GM15510 (cell line): Measurements from ENCODE around the gene DVL1.
A peak's percentile ranks its signal among the peaks of the same experiment; 100 is the strongest.

Experiments
- POLR2A ChIP-seq: IDR thresholded peaks from 3 replicates; pipeline ENCODE4 v1.6.1; 2011; ENCODE audit warnings: borderline replicate concordance; ENCODE audit not compliant: insufficient read length; ENCODE audit errors: extremely low read depth

The DVL1 gene

GRCh38 chr1:1331068-1331965 is 17.9 kb downstream of the DVL1 start, which contains the start of gene TAS1R3:
TSS of gene TAS1R3 (plus strand) at chr1:1331280. CDS start at chr1:1331346, 66 bp downstream.
- no peak for TF ChIP-seq POLR2A

DNA sequence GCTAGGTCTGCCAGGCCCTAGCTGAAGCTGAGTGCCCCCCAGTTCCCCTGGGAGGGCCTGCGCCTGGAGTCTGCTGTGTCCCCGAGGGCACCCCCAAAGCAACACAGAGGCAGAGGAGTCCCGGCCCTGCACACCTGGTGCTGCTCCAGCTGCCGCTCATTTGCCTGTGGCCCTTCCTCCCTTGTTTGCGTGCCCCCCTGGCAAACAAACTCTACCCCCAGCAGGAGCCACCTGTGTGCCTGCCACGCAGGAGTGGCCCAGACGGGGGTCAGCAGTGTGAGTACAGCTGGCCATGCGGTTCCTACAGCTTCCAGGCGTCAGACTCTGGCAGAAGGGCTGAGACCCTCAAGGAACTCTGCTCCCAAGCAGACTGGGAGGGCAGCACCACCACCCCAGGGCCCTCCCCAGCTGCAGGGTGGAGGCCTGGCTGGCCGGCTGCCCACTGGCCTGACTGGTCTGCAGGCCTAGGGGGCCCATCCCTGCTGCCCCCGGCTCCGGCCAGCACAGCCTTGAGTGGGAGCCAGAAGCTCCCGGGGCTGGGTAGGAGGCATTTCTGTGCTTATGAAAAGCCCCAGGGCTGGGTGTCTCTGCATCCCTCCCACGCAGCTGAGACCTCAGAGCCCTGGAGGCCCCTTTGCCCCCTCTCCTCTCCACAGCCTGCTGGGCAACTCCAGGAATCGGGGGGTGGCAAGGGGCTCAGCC is 18.7 kb downstream of the DVL1 start:
- TF ChIP-seq POLR2A, result no peak

GRCh38 chr1:1329304-1330210 is 19.7 kb downstream of the DVL1 start:
- TF ChIP-seq POLR2A, result no peak

GRCh38 chr1:1328254-1328653 is 21.0 kb downstream of the DVL1 start:
- no peak for TF ChIP-seq POLR2A

DNA sequence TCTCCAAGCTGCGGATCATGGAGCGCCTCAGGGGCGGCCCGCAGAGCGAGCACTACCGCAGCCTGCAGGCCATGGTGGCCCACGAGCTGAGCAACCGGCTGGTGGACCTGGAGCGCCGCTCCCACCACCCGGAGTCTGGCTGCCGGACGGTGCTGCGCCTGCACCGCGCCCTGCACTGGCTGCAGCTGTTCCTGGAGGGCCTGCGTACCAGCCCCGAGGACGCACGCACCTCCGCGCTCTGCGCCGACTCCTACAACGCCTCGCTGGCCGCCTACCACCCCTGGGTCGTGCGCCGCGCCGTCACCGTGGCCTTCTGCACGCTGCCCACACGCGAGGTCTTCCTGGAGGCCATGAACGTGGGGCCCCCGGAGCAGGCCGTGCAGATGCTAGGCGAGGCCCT is 21.9 kb downstream of the DVL1 start:
- no peak for TF ChIP-seq POLR2A

- TF ChIP-seq POLR2A, result no peak
Measured at GRCh38 chr1:1326075-1326605, 23.1 kb downstream of the DVL1 start.

DNA sequence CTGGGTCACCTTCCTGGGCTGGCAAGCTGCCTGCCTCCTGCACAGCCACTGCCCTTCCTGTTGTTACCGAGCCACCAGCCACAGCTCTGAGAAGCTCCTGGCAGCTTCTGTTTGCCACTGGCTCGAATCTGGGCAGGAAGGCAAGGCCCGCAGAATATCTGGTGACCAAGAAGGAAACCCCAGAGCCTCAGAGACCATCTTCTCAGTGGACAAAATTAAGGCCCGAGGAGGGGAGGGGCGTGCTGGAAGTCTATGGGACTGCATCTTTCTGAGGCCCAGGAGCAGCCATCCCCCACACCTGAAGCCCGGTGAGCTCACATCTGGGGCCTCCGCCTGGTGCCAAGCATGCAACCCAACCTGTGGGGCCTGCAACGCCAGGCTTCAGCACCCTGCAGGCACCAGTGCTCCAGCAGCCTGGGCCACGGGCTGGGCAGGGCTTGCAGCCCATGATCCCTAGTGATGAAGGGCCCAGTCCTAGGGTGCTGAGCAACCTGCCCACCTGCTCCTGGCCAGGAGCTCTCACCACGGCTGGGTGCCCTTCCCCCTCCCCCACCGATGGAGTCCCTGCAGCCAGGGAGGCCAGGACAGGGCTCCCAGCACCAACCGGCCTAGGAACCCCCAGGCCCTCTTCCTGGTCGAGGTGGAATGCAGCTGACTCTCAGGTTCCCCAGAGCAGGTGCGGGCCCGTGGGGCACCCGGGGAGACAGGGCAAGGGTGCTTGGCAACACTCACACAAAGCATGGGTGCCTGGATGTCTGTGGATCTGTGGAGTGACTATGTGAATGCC is 23.7 kb downstream of the DVL1 start:
- TF ChIP-seq POLR2A, result no peak

DNA sequence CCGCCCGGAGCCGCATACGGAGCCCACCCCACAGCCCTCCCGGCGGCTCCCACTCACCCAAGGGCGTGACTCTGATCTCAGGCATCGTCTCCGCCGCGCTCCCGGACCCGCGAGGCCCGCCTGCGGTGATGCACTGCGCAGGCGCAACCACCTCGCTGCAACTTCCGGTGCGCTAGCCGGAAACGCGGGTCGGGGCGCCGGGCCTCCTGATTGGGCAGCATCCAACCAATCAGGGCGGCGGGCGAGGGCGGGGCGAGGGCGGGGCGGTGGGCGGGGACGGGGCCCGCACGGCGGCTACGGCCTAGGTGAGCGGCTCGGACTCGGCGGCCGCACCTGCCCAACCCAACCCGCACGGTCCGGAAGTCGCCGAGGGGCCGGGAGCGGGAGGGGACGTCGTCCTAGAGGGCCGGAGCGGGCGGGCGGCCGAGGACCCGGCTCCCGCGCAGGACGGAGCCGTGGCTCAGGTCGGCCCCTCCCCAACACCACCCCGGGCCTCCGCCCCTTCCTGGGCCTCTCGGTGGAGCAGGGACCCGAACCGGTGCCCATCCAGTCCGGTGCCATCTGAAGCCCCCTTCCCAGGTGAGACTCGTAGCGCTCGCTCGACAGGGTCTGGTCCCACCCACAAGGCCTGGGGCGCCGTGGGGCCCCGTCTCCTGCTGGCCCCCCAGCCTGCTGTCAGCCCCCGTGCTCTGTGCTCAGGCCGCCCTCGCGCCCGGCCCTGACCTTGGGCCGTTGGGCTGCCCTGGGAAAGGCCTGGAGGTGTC is 24.5 kb downstream of the DVL1 start, which contains the start of the genes CPTP and INTS11:
TSS of gene CPTP (plus strand) at position 279 of the 764 bp plus-strand sequence. CDS start 2,109 bp downstream, outside the sequence.
TSS of gene INTS11 (minus strand) at position 137 of the 764 bp plus-strand sequence. CDS start at position 85, 52 bp downstream.
- TF ChIP-seq POLR2A, result peak; percentile 95

- TF ChIP-seq POLR2A, result no peak
Measured at GRCh38 chr1:1324084-1324523, 25.1 kb downstream of the DVL1 start.

DNA sequence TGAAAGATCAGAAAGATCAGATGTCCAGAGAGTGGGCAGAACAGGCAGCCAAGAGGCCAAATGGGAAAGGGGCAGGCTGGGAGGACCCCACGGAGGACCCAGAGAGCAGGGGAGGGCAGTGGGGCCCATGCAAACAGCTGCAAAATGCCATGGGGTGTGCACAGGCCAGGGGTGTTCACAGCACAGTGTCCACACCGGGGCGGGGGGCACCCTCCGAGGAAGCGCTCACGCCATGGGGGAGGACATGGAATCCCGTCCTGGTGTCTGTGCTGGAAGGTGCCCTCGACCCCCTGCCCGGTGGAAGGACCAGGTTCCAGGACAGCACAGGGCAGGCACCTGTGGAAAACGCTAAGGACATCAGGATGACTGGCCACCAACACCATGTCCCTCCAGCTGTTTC is 26.3 kb downstream of the DVL1 start:
- no peak for TF ChIP-seq POLR2A

DNA sequence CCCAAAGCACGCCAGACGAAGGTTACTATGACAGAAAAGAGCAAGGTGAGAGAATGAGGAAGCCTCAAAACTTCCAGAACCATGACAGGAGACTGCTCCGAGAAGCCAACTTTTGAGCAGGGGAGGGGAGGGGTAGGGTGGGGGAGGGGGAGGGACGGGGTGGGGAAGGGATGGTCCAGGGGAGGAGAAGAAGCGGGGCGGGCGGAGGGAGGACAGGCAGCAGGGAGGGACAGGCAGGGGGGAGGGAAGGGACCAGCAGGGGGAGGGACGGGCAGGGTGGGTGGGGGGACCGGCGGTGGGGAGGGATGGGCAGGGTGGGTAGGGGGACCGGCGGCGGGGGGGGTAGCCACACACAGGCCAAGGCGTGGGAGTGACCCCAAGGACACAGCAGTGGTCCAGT is 26.8 kb downstream of the DVL1 start:
- no peak for TF ChIP-seq POLR2A

DNA sequence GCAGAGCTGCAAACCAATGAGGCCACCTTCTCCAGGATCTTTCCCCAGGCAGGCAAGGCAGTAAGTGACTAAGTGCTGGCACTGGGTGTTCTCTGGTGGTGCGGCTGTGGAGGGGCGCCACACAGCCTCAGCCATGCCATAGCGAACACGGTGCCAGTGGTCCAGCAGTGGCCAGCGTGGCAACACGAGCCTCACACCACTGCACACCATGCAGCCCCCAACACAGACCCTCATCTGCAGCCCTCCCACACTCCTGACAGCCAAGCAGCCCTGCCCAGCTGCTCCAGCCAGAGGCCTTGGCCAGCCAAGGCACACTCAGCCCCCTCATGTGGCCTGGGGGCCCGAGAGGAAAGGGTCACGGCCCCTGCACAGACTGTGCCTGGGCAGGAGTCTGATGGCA is 27.7 kb downstream of the DVL1 start:
- TF ChIP-seq POLR2A, result no peak

DNA sequence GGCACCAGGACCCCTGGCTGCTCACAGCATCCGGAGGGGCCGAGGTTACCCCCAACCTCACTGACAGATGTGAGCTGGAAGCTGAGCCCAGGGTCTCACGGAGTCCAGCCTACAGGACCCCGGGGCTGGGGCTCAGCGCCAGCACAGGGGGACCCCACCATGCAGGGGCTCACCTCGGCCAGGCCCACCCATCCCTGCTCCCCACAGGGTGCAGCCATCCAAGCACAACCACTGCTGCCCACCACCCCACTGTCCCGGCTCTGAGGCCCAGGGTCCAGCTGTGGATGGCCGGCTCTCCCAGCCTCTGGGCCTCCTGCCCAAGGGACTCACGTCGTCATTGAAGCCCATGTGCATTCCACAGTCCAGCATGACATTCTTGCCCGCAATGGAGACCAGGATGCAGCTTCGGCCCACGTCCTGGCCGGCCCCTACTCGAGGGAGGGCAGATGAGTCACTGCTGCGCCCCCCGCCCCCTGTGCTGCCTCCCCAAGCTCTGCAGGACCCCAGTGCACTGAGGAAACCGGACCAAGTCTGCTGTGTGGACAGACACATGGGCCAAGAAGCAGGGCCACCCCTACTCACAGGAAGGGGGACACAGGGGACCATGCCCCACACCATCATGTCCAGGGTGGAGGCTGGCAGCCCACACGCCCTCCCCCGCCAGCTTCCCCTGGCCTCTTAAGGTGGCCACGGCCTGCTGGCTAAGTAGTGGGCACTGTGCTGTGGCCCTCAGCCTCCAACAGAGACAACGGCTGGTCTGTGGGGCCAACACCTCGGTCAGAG is 28.4 kb downstream of the DVL1 start:
- TF ChIP-seq POLR2A, result no peak

DNA sequence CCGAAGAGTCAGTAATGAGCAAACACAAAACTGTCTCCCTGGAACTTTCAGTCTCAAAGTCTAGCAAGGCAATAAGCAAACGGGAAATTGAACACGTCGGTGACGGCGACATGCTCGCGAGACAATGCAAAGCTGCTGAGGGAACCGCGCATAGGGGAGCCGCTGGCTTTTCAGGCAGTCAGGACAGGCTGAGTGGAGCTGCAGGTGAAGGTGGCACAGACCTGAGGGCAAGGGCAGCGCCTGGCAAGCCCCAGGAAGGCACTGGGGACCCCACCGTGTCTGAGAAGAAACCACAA is 29.6 kb downstream of the DVL1 start:
- TF ChIP-seq POLR2A, result no peak
